Activated CD8-positive, alpha-beta memory T cell treated with anti-CD3 and anti-CD28 coated beads, Interleukin-2, amount 50 U/mL, for 1 hour (primary cell): Measurements from ENCODE around the gene MCCC1.
A peak's percentile ranks its signal among the peaks of the same experiment; 100 is the strongest.

Source experiments
- DNase-seq: peaks from one replicate; pipeline ENCODE4 v3.0.0-alpha.2; 2020; ENCODE audit errors: extremely low read depth

MCCC1 gene

GRCh38 chr3:182981038-182981380, 118.3 kb downstream of the MCCC1 start:
- DNase-seq: no peak

GRCh38 chr3:182980204-182981037, 118.9 kb downstream of the MCCC1 start, which contains the start of gene DCUN1D1:
DCUN1D1 (minus strand) TSS chr3:182980538; CDS start chr3:182980489, 49 bp downstream.
- peak; percentile 61 for DNase-seq

GRCh38 chr3:182979674-182980191, 119.6 kb downstream of the MCCC1 start:
- no peak for DNase-seq

GRCh38 chr3:182979103-182979673, 120.1 kb downstream of the MCCC1 start:
- DNase-seq: no peak

GRCh38 chr3:182978387-182978786, 120.9 kb downstream of the MCCC1 start:
- DNase-seq: no peak

- DNase-seq: no peak
Observed at GRCh38 chr3:182973047-182973446, 126.2 kb downstream of the MCCC1 start.

GRCh38 chr3:182972387-182972786, 126.9 kb downstream of the MCCC1 start:
- DNase-seq: no peak

GRCh38 chr3:182971637-182972036, 127.7 kb downstream of the MCCC1 start:
- DNase-seq: no peak

- no peak for DNase-seq
Observed at GRCh38 chr3:182970811-182971418, 128.4 kb downstream of the MCCC1 start.

GRCh38 chr3:182969853-182970252, 129.4 kb downstream of the MCCC1 start:
- DNase-seq: no peak

GRCh38 chr3:182969277-182969676, 130.0 kb downstream of the MCCC1 start:
- no peak for DNase-seq

GRCh38 chr3:182967218-182968204, 131.8 kb downstream of the MCCC1 start:
- DNase-seq: no peak

- DNase-seq: no peak
Observed at GRCh38 chr3:182965861-182966366, 133.4 kb downstream of the MCCC1 start.
